ENCODE data around the gene SLC10A3.
A peak's percentile ranks its signal among the peaks of the same experiment; 100 is the strongest.

The SLC10A3 gene

GRCh38 chrX:154477891-154478477 is 12.4 kb downstream of the SLC10A3 start:
- in situ Hi-C loops (cut with HindIII; ENCODE audit: low sequenced_read_pairs): no loop called here
- TF ChIP-seq, protein P1, sequence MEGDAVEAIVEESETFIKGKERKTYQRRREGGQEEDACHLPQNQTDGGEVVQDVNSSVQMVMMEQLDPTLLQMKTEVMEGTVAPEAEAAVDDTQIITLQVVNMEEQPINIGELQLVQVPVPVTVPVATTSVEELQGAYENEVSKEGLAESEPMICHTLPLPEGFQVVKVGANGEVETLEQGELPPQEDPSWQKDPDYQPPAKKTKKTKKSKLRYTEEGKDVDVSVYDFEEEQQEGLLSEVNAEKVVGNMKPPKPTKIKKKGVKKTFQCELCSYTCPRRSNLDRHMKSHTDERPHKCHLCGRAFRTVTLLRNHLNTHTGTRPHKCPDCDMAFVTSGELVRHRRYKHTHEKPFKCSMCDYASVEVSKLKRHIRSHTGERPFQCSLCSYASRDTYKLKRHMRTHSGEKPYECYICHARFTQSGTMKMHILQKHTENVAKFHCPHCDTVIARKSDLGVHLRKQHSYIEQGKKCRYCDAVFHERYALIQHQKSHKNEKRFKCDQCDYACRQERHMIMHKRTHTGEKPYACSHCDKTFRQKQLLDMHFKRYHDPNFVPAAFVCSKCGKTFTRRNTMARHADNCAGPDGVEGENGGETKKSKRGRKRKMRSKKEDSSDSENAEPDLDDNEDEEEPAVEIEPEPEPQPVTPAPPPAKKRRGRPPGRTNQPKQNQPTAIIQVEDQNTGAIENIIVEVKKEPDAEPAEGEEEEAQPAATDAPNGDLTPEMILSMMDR (IDR thresholded peaks at IDR 0.05; ENCODE audit: low read depth, low read length): no peak
- DNase-seq (ENCODE audit: low read depth, low spot score): no peak
- peak overlapping the region; percentile 51 for H3K4me3 ChIP-seq (ENCODE audit: low read depth, low read length)

DNA sequence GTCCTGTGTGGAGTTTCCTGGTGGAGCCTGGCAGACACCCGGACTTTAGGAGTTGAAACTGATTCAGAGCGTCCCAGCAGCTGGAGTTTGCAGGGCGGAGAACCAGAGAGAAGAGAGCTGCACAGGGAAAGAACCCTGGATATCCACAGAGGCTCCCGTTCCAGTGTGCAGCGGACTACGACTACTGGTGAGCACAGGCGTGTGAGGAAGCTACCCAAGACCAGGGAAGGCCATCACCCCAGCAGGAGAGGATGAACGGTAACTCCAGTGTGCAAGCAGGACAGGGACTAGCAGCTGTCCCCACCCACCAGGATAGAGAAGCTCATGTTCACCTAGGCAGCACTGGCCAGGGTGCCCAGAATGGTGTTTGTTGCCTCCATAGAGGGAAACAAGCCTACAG is 13.6 kb downstream of the SLC10A3 start:
- in situ Hi-C loops (cut with HindIII; ENCODE audit: low sequenced_read_pairs): no loop called here
- DNase-seq (ENCODE audit: low read depth, low spot score): no peak
- H3K4me3 ChIP-seq (ENCODE audit: low read depth, low read length): no peak overlapping the region
- TF ChIP-seq, protein P1 (IDR thresholded peaks at IDR 0.05; ENCODE audit: low read depth, low read length): no peak

GRCh38 chrX:154473683-154474082 is 16.7 kb downstream of the SLC10A3 start:
- no peak for DNase-seq (ENCODE audit: low read depth, low spot score)
- in situ Hi-C loops (cut with HindIII; ENCODE audit: low sequenced_read_pairs): no loop called here
- TF ChIP-seq, protein P1 (IDR thresholded peaks at IDR 0.05; ENCODE audit: low read depth, low read length): no peak
- no peak overlapping the region for H3K4me3 ChIP-seq (ENCODE audit: low read depth, low read length)

DNA sequence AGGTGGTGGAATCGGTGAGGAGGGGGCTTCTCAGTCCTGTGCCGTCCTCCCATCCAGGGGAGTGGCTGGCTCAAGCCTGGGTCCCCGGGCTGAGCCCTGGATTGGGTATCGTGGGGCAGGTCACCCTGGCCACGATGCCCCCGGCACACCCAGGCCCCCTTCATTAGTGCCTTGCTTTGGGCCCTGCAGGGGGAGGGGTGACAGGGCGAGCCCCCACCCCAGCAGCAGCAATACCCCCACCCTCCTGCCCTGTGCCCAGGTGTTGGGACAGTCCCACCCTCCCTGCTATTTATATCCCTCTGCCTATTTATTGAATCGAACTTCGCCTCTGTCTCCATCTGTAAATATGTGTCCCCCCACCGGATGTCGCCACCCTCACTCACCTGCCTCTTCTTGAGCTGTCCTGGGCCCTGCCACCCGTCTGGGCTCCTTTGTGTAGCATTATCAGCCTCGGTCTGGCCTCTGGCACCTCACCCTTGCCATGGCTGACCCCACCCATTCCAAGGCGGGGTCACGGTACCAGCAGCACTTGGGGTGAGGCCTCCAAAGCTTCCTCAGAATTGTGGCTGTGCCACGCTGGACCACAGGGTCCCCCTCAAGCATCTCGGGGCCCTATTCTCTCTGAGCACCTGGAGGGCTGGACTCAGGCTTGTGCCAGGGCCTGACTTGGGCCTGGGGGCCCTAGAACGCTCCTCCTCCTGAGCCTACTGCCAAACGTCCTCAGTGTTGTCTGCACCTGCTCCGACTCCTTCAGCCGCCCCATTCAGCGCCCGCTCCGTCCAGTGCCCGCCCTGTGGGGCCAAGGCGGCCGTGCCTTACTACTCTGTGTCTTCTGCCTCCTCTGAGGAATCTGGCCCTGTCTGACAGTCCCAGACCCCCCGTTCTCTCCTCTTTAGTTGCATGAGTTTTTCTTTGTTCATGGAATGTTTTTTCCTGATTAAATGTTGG is 17.5 kb downstream of the SLC10A3 start:
- in situ Hi-C loops (cut with HindIII; ENCODE audit: low sequenced_read_pairs): no loop called here
- TF ChIP-seq, protein P1 (IDR thresholded peaks at IDR 0.05; ENCODE audit: low read depth, low read length): no peak
- no peak for DNase-seq (ENCODE audit: low read depth, low spot score)
- H3K4me3 ChIP-seq (ENCODE audit: low read depth, low read length): no peak overlapping the region

DNA sequence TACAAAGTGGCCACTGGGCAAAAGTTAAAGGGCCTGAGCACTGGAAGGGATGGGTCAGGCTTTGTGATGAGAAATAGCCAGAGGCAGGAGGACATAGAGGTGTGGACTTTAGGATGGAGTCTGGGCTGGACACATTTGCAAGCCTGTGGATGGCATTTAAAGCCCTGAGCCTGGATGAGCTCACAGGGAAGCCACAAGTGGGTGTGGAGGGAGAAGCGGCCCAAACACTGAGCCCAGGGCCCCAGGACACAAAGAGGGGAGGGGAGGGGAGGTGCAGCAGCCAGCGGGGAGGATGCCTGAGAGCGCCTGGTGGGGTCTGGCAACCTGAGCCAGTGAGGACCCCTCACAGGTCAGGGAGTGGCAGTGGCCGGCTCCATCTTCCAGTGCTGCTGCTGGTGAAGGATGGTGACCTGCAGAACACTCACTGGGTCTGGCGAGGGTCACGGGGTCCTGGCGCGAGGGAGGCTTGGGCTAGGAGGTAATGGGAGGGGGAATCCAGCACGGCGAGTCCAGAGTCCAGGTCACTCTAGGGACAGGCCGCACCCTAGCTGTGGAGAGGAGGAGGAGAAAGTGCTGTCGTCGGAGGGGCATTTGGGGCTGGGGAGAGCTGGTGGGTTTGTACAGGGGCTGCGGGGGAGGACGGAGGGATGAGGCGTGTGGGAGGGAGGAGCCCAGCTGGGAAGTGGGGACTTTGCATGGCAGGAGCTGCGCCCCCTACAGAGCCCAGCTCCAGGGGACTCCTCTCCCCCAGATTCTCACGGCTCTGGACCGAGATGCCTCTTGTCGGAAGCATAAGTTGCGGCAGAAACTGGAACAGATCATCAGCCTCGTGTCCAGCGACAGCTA is 18.4 kb downstream of the SLC10A3 start:
- DNase-seq (ENCODE audit: low read depth, low spot score): no peak

More for the DNA sequence above, 18.4 kb downstream of the SLC10A3 start:
- H3K4me3 ChIP-seq (ENCODE audit: low read depth, low read length): no peak overlapping the region
- in situ Hi-C loops (cut with HindIII; ENCODE audit: low sequenced_read_pairs): no loop called here
- TF ChIP-seq, protein P1 (IDR thresholded peaks at IDR 0.05; ENCODE audit: low read depth, low read length): no peak
